Keratinocyte (primary cell): ENCODE measurements around the gene OTUD5.

ENCODE experiments used
- CTCF ChIP-seq, 3 experiments: IDR thresholded peaks in 1 of 3; conservative IDR thresholded peaks in 1 of 3; optimal IDR thresholded peaks in 1 of 3; 2 replicates in 2 of 3; 3 replicates in 1 of 3; pipeline versions ENCODE3 to v1.5.1; 2011; ENCODE audit warnings: low read length in 3 of 3, mild to moderate bottlenecking in 3 of 3, moderate library complexity in 2 of 3, control low read depth in 1 of 3, inconsistent platforms in 1 of 3; ENCODE audit not compliant: insufficient read depth in 2 of 3; ENCODE audit errors: extremely low read depth in 1 of 3
- EZH2 ChIP-seq: IDR thresholded peaks from one replicate; pipeline ENCODE4 v1.6.1; 2012; ENCODE audit warnings: inconsistent platforms, mild to moderate bottlenecking, low read length, moderate library complexity

GRCh38 chrX:48992341-48992740, 34.9 kb upstream of the OTUD5 start:
- no peak for TF ChIP-seq CTCF (optimal IDR thresholded peaks at IDR 0.05 in 1 of 3, IDR thresholded peaks at IDR 0.05 in 1 of 3, conservative IDR thresholded peaks at IDR 0.05 in 1 of 3; ENCODE audit: extremely low read depth in 1 of 3, insufficient read depth in 2 of 3, low read length in 3 of 3)
- no peak for TF ChIP-seq EZH2
